ENCODE measurements around the gene TMEM270.
A peak's percentile ranks its signal among the peaks of the same experiment; 100 is the strongest.

The TMEM270 gene

DNA sequence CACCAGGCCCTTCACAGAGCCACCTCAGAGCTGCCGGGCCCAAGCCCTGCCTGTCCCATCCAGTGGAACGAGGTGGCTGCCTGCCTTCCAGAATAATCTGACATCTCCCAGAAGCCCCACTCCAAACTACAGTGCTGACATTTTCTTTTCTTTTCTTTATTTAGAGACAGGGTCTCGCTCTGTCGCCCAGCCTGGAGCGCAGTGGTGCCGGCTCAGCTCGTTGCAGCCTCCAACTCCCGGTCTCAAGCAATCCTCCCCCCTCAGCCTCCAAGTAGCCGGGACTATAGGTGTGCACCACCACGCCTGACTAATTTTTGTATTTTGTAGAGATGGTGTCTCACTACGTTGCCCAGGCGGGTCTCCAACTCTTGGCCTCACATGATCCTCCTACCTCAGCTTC lies 346 bp downstream of the TMEM270 start:
- H3K4me3 ChIP-seq (replicated peaks; ENCODE audit: low read depth, low read length): no peak overlapping the region
- no peak for TF ChIP-seq CTCF (IDR thresholded peaks at IDR 0.05; ENCODE audit: low read length, missing control alignments)
- no peak for DNase-seq (ENCODE audit: low read depth)

GRCh38 chr7:73864981-73865711 lies 4.2 kb downstream of the TMEM270 start:
- no peak for DNase-seq (ENCODE audit: low read depth)
- no peak overlapping the region for H3K4me3 ChIP-seq (replicated peaks; ENCODE audit: low read depth, low read length)
- TF ChIP-seq CTCF (IDR thresholded peaks at IDR 0.05; ENCODE audit: low read length, missing control alignments): no peak

- TF ChIP-seq CTCF (IDR thresholded peaks at IDR 0.05; ENCODE audit: low read length, missing control alignments): peak; percentile 74
- H3K4me3 ChIP-seq (replicated peaks; ENCODE audit: low read depth, low read length): no peak overlapping the region
- peak; percentile 73 for DNase-seq (ENCODE audit: low read depth)
Observed at GRCh38 chr7:73865738-73866445, 4.9 kb downstream of the TMEM270 start.

DNA sequence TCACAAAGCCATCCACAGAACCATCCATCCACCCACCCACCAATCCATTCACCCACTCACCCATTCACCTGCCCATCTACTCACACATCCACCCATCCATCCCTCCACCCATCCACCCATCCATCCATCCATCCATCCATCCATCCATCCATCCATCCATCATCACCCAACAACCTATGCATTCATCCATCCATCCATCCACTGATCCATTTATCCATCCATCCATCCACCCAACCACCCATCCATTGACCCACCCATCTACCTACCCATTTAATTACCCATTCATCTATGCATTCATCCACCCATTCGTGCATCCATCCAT lies 5.4 kb downstream of the TMEM270 start:
- no peak for DNase-seq (ENCODE audit: low read depth)
- TF ChIP-seq CTCF (IDR thresholded peaks at IDR 0.05; ENCODE audit: low read length, missing control alignments): no peak

GRCh38 chr7:73869011-73869798 lies 8.2 kb downstream of the TMEM270 start:
- no peak for DNase-seq (ENCODE audit: low read depth)
- H3K4me3 ChIP-seq (replicated peaks; ENCODE audit: low read depth, low read length): no peak overlapping the region
- TF ChIP-seq CTCF (IDR thresholded peaks at IDR 0.05; ENCODE audit: low read length, missing control alignments): no peak

More for the DNA sequence above, 5.4 kb downstream of the TMEM270 start:
- H3K4me3 ChIP-seq (replicated peaks; ENCODE audit: low read depth, low read length): no peak overlapping the region

DNA sequence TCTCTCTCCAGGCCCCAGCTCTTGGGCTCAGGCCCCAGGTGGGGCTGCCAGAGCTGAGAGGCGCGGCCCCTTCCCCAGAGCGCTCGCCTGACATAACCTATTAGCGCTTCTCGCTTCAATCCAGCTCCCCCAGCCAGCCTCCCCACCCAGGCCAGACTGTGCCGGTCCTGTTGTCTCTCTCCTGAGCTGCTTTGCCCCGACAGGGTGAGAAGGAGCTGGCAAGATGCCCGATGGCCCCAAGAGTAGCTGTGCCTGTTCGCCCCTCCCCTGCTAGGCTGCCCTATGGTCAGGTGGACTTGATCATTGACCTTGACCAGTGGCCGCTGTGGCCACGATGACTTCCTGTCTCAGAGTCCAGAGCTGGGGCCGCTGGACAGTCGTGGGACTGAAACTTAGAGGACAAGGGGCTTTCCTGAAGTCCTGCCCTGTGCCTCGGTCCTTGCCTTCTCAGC lies 9.1 kb downstream of the TMEM270 start:
- DNase-seq (ENCODE audit: low read depth): no peak
- TF ChIP-seq CTCF (IDR thresholded peaks at IDR 0.05; ENCODE audit: low read length, missing control alignments): no peak
- H3K4me3 ChIP-seq (replicated peaks; ENCODE audit: low read depth, low read length): no peak overlapping the region
